Glutamatergic neuron (in vitro differentiated cells): ENCODE data around the gene MUC4. TPM values are rescaled to one million over a fixed set of nuclear protein-coding genes. Genes with fewer than 3 reads are reported as not detected.

Source experiments
- DNase-seq: peaks from one replicate; pipeline ENCODE4 v3.0.0; 2022
- H3K27ac Mint-ChIP-seq: one replicate; pipeline ENCODE4 v1.8.0; 2020; ENCODE audit warnings: mild to moderate bottlenecking, mixed read lengths, inconsistent platforms; ENCODE audit not compliant: unreplicated experiment
- H3K27me3 Mint-ChIP-seq: one replicate; pipeline ENCODE4 v1.8.0; 2020; ENCODE audit warnings: mild to moderate bottlenecking, moderate library complexity, mixed read lengths, inconsistent platforms; ENCODE audit not compliant: unreplicated experiment
- H3K36me3 Mint-ChIP-seq: one replicate; pipeline ENCODE4 v1.8.0; 2020; ENCODE audit warnings: mild to moderate bottlenecking, mixed read lengths, inconsistent platforms; ENCODE audit not compliant: unreplicated experiment
- H3K4me1 Mint-ChIP-seq: one replicate; pipeline ENCODE4 v1.8.0; 2020; ENCODE audit warnings: mild to moderate bottlenecking, low read depth, mixed read lengths, inconsistent platforms; ENCODE audit not compliant: unreplicated experiment
- H3K4me3 Mint-ChIP-seq: one replicate; pipeline ENCODE4 v1.8.0; 2020; ENCODE audit warnings: mild to moderate bottlenecking, mixed read lengths, inconsistent platforms; ENCODE audit not compliant: unreplicated experiment
- H3K9me3 Mint-ChIP-seq: one replicate; pipeline ENCODE4 v1.8.0; 2020; ENCODE audit warnings: mild to moderate bottlenecking, moderate library complexity, mixed read lengths, inconsistent platforms; ENCODE audit not compliant: unreplicated experiment
- CTCF ChIP-seq: fragments of 200-600 bp; sonication (generic); IDR thresholded peaks from one replicate; pipeline ENCODE4 v1.5.0; 2021; ENCODE audit not compliant: partially characterized antibody, unreplicated experiment
- total RNA-seq: library from RNA; stranded (reverse); fragmentation: NEBNext Ultra II Directional; extraction: Animal tissue kit (Norgen Biotek cat#: 25700); gene quantifications from one replicate; pipeline ENCODE4 v1.2.1, GENCODE V29; 2021; ENCODE audit not compliant: unreplicated experiment

MUC4 gene
- total RNA-seq, 1 donor from 2014 or later = 2.5 TPM

- H3K27ac Mint-ChIP-seq = no peak overlapping the region
- H3K36me3 Mint-ChIP-seq = no peaks in the 10 kb centered on the region
- peaks cover 2% of the 10 kb centered on the region for H3K9me3 Mint-ChIP-seq
- no peak for DNase-seq
- peaks cover 11% of the 10 kb centered on the region for H3K4me1 Mint-ChIP-seq
- H3K27me3 Mint-ChIP-seq = peaks cover 2% of the 10 kb centered on the region
- no peak for TF ChIP-seq CTCF
- no peak overlapping the region for H3K4me3 Mint-ChIP-seq
Measured at GRCh38 chr3:195754906-195755305, 56.8 kb downstream of the MUC4 start.

- no peak for DNase-seq
- peaks cover 2% of the 10 kb centered on the region for H3K9me3 Mint-ChIP-seq
- peaks cover 2% of the 10 kb centered on the region for H3K27me3 Mint-ChIP-seq
- H3K36me3 Mint-ChIP-seq = no peaks in the 10 kb centered on the region
- H3K27ac Mint-ChIP-seq = no peak overlapping the region
- no peak overlapping the region for H3K4me3 Mint-ChIP-seq
- TF ChIP-seq CTCF = no peak
- peaks cover 11% of the 10 kb centered on the region for H3K4me1 Mint-ChIP-seq
Measured at GRCh38 chr3:195754141-195754540, 57.6 kb downstream of the MUC4 start.

- no peak for TF ChIP-seq CTCF
- H3K9me3 Mint-ChIP-seq = peaks cover 3% of the 10 kb centered on the region
- H3K27ac Mint-ChIP-seq = no peak overlapping the region
- DNase-seq = no peak
- peaks cover 3% of the 10 kb centered on the region for H3K27me3 Mint-ChIP-seq
- peaks cover 11% of the 10 kb centered on the region for H3K4me1 Mint-ChIP-seq
- H3K4me3 Mint-ChIP-seq = no peak overlapping the region
- H3K36me3 Mint-ChIP-seq = peaks cover 4% of the 10 kb centered on the region
Measured at GRCh38 chr3:195753581-195753980, 58.1 kb downstream of the MUC4 start.

- Mint-ChIP-seq H3K27ac (peak overlapping the region; percentile 33), H3K4me3 (no peak overlapping the region), H3K4me1 (peaks cover 11% of the 10 kb centered on the region), H3K36me3 (peaks cover 4% of the 10 kb centered on the region), H3K9me3 (peaks cover 4% of the 10 kb centered on the region), H3K27me3 (peaks cover 5% of the 10 kb centered on the region)
- no peak for TF ChIP-seq CTCF
- DNase-seq = no peak
Measured at GRCh38 chr3:195752546-195753331, 59.0 kb downstream of the MUC4 start.

GRCh38 chr3:195752066-195752465 is 59.7 kb downstream of the MUC4 start:
- H3K27ac Mint-ChIP-seq = no peak overlapping the region
- DNase-seq = no peak

More at GRCh38 chr3:195752066-195752465, 59.7 kb downstream of the MUC4 start:
- Mint-ChIP-seq H3K9me3 (peaks cover 4% of the 10 kb centered on the region), H3K36me3 (peaks cover 4% of the 10 kb centered on the region), H3K4me1 (peaks cover 11% of the 10 kb centered on the region), H3K4me3 (no peak overlapping the region), H3K27me3 (peaks cover 5% of the 10 kb centered on the region)
- no peak for TF ChIP-seq CTCF
